C4-2B (cell line): Measurements from ENCODE around the gene MPPE1.

Source experiments
- CTCF ChIP-seq: fragments of 450-650 bp; conservative IDR thresholded peaks from 2 replicates; pipeline ENCODE4 v1.5.1; 2017; ENCODE audit warnings: mild to moderate bottlenecking
- ZFX ChIP-seq: fragments of 450-650 bp; IDR thresholded peaks from 2 replicates; pipeline ENCODE4 v1.6.1; 2017

- TF ChIP-seq CTCF (no peak), ZFX (no peak)
Measured at GRCh38 chr18:11932393-11932792, 24.3 kb upstream of the MPPE1 start.
